ENCODE results near the gene SETBP1. TPM values are rescaled to one million over a fixed set of nuclear protein-coding genes. Genes with fewer than 3 reads are reported as not detected.

Gene SETBP1
- total RNA-seq, 1 experiment from 2014 or later, result 0.05 TPM

- no peak overlapping the region for H3K27ac ChIP-seq (ENCODE audit: low read depth, low read length)
- RAD21 ChIA-PET (ENCODE audit: low non-redundant PET in 1 of 2, low total read pairs in 2 of 2, uncharacterized antibody in 2 of 2, unreplicated experiment in 2 of 2), result no interaction called here
- no peak for ATAC-seq
- H4K20me1 ChIP-seq (ENCODE audit: insufficient read depth), result no peaks in the 10 kb centered on the region
- no peaks in the 10 kb centered on the region for H3K36me3 ChIP-seq (ENCODE audit: control insufficient read depth in 1 of 2, insufficient read depth in 2 of 2, low read length in 2 of 2)
- peaks cover 11 to 15% of the 10 kb centered on the region in 2 experiments; a peak in 2 of 4 replicates for H3K9me3 ChIP-seq (ENCODE audit: control insufficient read depth in 1 of 2, insufficient read depth in 1 of 2, low read depth in 1 of 2, low read length in 2 of 2)
- no peak for TF ChIP-seq SP1 (IDR thresholded peaks at IDR 0.05; ENCODE audit: low read depth)
- TF ChIP-seq, protein P1, sequence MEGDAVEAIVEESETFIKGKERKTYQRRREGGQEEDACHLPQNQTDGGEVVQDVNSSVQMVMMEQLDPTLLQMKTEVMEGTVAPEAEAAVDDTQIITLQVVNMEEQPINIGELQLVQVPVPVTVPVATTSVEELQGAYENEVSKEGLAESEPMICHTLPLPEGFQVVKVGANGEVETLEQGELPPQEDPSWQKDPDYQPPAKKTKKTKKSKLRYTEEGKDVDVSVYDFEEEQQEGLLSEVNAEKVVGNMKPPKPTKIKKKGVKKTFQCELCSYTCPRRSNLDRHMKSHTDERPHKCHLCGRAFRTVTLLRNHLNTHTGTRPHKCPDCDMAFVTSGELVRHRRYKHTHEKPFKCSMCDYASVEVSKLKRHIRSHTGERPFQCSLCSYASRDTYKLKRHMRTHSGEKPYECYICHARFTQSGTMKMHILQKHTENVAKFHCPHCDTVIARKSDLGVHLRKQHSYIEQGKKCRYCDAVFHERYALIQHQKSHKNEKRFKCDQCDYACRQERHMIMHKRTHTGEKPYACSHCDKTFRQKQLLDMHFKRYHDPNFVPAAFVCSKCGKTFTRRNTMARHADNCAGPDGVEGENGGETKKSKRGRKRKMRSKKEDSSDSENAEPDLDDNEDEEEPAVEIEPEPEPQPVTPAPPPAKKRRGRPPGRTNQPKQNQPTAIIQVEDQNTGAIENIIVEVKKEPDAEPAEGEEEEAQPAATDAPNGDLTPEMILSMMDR (IDR thresholded peaks at IDR 0.05 in 2 of 3, conservative IDR thresholded peaks at IDR 0.05 in 1 of 3; ENCODE audit: borderline replicate concordance in 1 of 3, insufficient read depth in 1 of 3, low read depth in 2 of 3, low read length in 2 of 3), result no peak
- no peak for TF ChIP-seq SRF (IDR thresholded peaks at IDR 0.05; ENCODE audit: low read depth)
- TF ChIP-seq, protein P2, sequence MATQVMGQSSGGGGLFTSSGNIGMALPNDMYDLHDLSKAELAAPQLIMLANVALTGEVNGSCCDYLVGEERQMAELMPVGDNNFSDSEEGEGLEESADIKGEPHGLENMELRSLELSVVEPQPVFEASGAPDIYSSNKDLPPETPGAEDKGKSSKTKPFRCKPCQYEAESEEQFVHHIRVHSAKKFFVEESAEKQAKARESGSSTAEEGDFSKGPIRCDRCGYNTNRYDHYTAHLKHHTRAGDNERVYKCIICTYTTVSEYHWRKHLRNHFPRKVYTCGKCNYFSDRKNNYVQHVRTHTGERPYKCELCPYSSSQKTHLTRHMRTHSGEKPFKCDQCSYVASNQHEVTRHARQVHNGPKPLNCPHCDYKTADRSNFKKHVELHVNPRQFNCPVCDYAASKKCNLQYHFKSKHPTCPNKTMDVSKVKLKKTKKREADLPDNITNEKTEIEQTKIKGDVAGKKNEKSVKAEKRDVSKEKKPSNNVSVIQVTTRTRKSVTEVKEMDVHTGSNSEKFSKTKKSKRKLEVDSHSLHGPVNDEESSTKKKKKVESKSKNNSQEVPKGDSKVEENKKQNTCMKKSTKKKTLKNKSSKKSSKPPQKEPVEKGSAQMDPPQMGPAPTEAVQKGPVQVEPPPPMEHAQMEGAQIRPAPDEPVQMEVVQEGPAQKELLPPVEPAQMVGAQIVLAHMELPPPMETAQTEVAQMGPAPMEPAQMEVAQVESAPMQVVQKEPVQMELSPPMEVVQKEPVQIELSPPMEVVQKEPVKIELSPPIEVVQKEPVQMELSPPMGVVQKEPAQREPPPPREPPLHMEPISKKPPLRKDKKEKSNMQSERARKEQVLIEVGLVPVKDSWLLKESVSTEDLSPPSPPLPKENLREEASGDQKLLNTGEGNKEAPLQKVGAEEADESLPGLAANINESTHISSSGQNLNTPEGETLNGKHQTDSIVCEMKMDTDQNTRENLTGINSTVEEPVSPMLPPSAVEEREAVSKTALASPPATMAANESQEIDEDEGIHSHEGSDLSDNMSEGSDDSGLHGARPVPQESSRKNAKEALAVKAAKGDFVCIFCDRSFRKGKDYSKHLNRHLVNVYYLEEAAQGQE (IDR thresholded peaks at IDR 0.05; ENCODE audit: low read depth), result no peak
- no peak for TF ChIP-seq SIN3A (IDR thresholded peaks at IDR 0.05; ENCODE audit: low read depth)
- TF ChIP-seq, protein P3, sequence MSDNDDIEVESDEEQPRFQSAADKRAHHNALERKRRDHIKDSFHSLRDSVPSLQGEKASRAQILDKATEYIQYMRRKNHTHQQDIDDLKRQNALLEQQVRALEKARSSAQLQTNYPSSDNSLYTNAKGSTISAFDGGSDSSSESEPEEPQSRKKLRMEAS (IDR thresholded peaks at IDR 0.05), result no peak
- no peak for TF ChIP-seq EZH2phosphoT487 (IDR thresholded peaks at IDR 0.05; ENCODE audit: borderline replicate concordance)
- no peak for TF ChIP-seq ZFX (IDR thresholded peaks at IDR 0.05)
- TF ChIP-seq POLR2AphosphoS5 (IDR thresholded peaks at IDR 0.05; ENCODE audit: low read depth, low read length), result no peak
- no peak for TF ChIP-seq RAD21 (IDR thresholded peaks at IDR 0.05; ENCODE audit: low read depth)
- no peak for TF ChIP-seq POLR2A (IDR thresholded peaks at IDR 0.05; ENCODE audit: borderline replicate concordance, extremely low read depth, insufficient read depth, insufficient read length)
- no peak for TF ChIP-seq YY1 (IDR thresholded peaks at IDR 0.05; ENCODE audit: extremely low read depth, insufficient replicate concordance, low read depth, low read length)
- no peak for TF ChIP-seq CEBPB (IDR thresholded peaks at IDR 0.05; ENCODE audit: low read depth)
- no peak for TF ChIP-seq ATF3 (IDR thresholded peaks at IDR 0.05)
- no peak for TF ChIP-seq ZBTB33 (IDR thresholded peaks at IDR 0.05; ENCODE audit: extremely low read depth, insufficient replicate concordance, low read length)
- no peak for TF ChIP-seq CBX3 (IDR thresholded peaks at IDR 0.05; ENCODE audit: low read depth)
- TF ChIP-seq TCF7L2 (IDR thresholded peaks at IDR 0.05; ENCODE audit: borderline replicate concordance, extremely low read depth, insufficient read depth, insufficient read length), result no peak
- TF ChIP-seq EZH2 (IDR thresholded peaks at IDR 0.05), result no peak
- TF ChIP-seq JUND (IDR thresholded peaks at IDR 0.05), result no peak
- no peak for DNase-seq (ENCODE audit: low read depth, low spot score)
- no peak overlapping the region for H3K9ac ChIP-seq (ENCODE audit: low read length)
- intact Hi-C loops (cut with micrococcal nuclease), result no loop called here
- CTCF ChIA-PET, result no interaction called here
- H3K4me2 ChIP-seq (ENCODE audit: low read length), result no peak overlapping the region
- no peaks in the 10 kb centered on the region for H3K27me3 ChIP-seq (ENCODE audit: insufficient read depth, low read length)
- BruUV-seq (replicated peaks), result no TSS peak
- no peaks in the 10 kb centered on the region for H3K79me2 ChIP-seq (ENCODE audit: insufficient read depth, low read length)
- H3K4me3 ChIP-seq (replicated peaks in 1 of 2; ENCODE audit: low read depth in 1 of 2, low read length in 2 of 2), result no peak overlapping the region
- H2AFZ ChIP-seq (ENCODE audit: low read depth, low read length, poor library complexity, severe bottlenecking), result no peak overlapping the region
- POLR2A ChIA-PET, result no interaction called here
- no peaks in the 10 kb centered on the region for H3K4me1 ChIP-seq (ENCODE audit: control insufficient read depth in 1 of 2, insufficient read depth in 2 of 2, low read length in 2 of 2)
- H3K9me2 ChIP-seq (ENCODE audit: insufficient read depth), result no peaks in the 10 kb centered on the region
These were observed 214.6 kb downstream of the SETBP1 start for GRCh38 chr18:44895176-44895798.
